ENCODE measurements around the gene CREBBP.

- TF ChIP-seq POLR2A (IDR thresholded peaks at IDR 0.05) (no peak), CTCF (IDR thresholded peaks at IDR 0.05) (no peak)
Measured at GRCh38 chr16:3915426-3916260, 35.1 kb upstream of the CREBBP start.
